SK-N-SH (cell line): ENCODE data around the gene FARSA. TPM values are rescaled to one million over a fixed set of nuclear protein-coding genes. Genes with fewer than 3 reads are reported as not detected.

ENCODE experiments used
- CTCF ChIA-PET: fragments of 300-600, 350-600 bp; formaldehyde crosslinking; extraction: SDS; loops from one replicate; lab custom pipeline; 2021; lab: Yijun Ruan, JAX
- POLR2A ChIA-PET: fragments of 350-600 bp; sonication (Branson Sonifier 250); formaldehyde crosslinking; extraction: SDS; loops from one replicate; lab custom pipeline; 2020; ENCODE audit warnings: antibody characterized with exemption, inconsistent platforms; lab: Yijun Ruan, JAX
- DNase-seq: peaks from one replicate; pipeline ENCODE4 v3.0.0; 2012
- H2AFZ ChIP-seq: fragments of 200-600 bp; sonication (generic); 2 replicates; pipeline ENCODE4 v1.8.1; 2016; ENCODE audit warnings: antibody characterized with exemption, mild to moderate bottlenecking, low read depth
- H3F3A ChIP-seq: fragments of 200-600 bp; sonication (generic); replicated peaks from 2 replicates; pipeline ENCODE3; 2016; ENCODE audit warnings: antibody characterized with exemption, mild to moderate bottlenecking; ENCODE audit not compliant: insufficient read depth
- H3K27ac ChIP-seq, 2 experiments: fragments of 200-500 bp in 1 of 2; fragments of 200-600 bp in 1 of 2; sonication (Bioruptor generic) in 1 of 2; sonication (generic), shearing (Covaris generic) in 1 of 2; 2 replicates each; pipeline versions ENCODE4 v1.5.1 to v1.6.1; 2014 to 2016; ENCODE audit warnings: low read depth in 2 of 2, inconsistent platforms in 1 of 2, low read length in 1 of 2, mild to moderate bottlenecking in 1 of 2, mixed read lengths in 1 of 2
- H3K27me3 ChIP-seq: fragments of 200-600 bp; sonication (generic), shearing (Covaris generic); 2 replicates; pipeline ENCODE4 v1.6.1; 2016; ENCODE audit warnings: mixed run types; ENCODE audit not compliant: insufficient read depth
- H3K36me3 ChIP-seq, 2 experiments: fragments of 200-500 bp in 1 of 2; fragments of 200-600 bp in 1 of 2; sonication (Bioruptor generic) in 1 of 2; sonication (generic) in 1 of 2; replicated peaks in 1 of 2; 2 replicates each; pipeline versions ENCODE3 to v1.5.1; 2014 to 2016; ENCODE audit warnings: low read length in 1 of 2, mild to moderate bottlenecking in 1 of 2; ENCODE audit not compliant: insufficient read depth in 2 of 2, control insufficient read depth in 1 of 2
- H3K4me1 ChIP-seq, 2 experiments: fragments of 200-500 bp in 1 of 2; fragments of 200-600 bp in 1 of 2; sonication (Bioruptor generic) in 1 of 2; sonication (generic), shearing (Covaris generic) in 1 of 2; 2 replicates each; pipeline versions ENCODE4 v1.5.1 to v1.6.1; 2014 to 2016; ENCODE audit warnings: low read depth in 1 of 2, low read length in 1 of 2, mixed run types in 1 of 2; ENCODE audit not compliant: insufficient read depth in 2 of 2, control insufficient read depth in 1 of 2
- H3K4me2 ChIP-seq: fragments of 200-600 bp; sonication (generic), shearing (Covaris generic); 2 replicates; pipeline ENCODE4 v1.6.1; 2017; ENCODE audit warnings: mixed run types
- H3K4me3 ChIP-seq, 2 experiments: fragments of 200-500 bp in 1 of 2; fragments of 200-600 bp in 1 of 2; sonication (Bioruptor generic) in 1 of 2; sonication (generic), shearing (Covaris generic) in 1 of 2; 2 replicates each; pipeline versions ENCODE4 v1.5.1 to v1.8.1; 2014 to 2016; ENCODE audit warnings: low read depth in 2 of 2, inconsistent platforms in 1 of 2, low read length in 1 of 2, mild to moderate bottlenecking in 1 of 2, mixed read lengths in 1 of 2, moderate library complexity in 1 of 2
- H3K79me2 ChIP-seq: fragments of 200-600 bp; sonication (generic); 2 replicates; pipeline ENCODE4 v1.8.1; 2017; ENCODE audit warnings: mild to moderate bottlenecking; ENCODE audit not compliant: insufficient read depth
- H3K9ac ChIP-seq: fragments of 200-600 bp; sonication (generic); 2 replicates; pipeline ENCODE4 v1.6.1; 2017; ENCODE audit warnings: mixed run types
- H3K9me2 ChIP-seq: fragments of 200-600 bp; sonication (generic); 2 replicates; pipeline ENCODE4 v1.6.1; 2017; ENCODE audit warnings: mixed run types
- H3K9me3 ChIP-seq: fragments of 200-600 bp; sonication (generic); 2 replicates; pipeline ENCODE4 v1.6.1; 2017; ENCODE audit warnings: mixed run types, mild to moderate bottlenecking, moderate library complexity
- H4K20me1 ChIP-seq: fragments of 200-600 bp; sonication (generic); 2 replicates; pipeline ENCODE4 v1.6.1; 2017; ENCODE audit warnings: mild to moderate bottlenecking, mixed run types; ENCODE audit not compliant: insufficient read depth
- FOXM1 ChIP-seq: IDR thresholded peaks from 2 replicates; pipeline ENCODE4 v1.4.0; 2012; ENCODE audit warnings: low read depth, mild to moderate bottlenecking
- GABPA ChIP-seq: IDR thresholded peaks from 2 replicates; pipeline ENCODE4 v1.4.0; 2012; ENCODE audit warnings: low read depth, mild to moderate bottlenecking
- GATA2 ChIP-seq: sonication (generic); formaldehyde crosslinking; IDR thresholded peaks from 2 replicates; pipeline ENCODE4 v1.5.0; 2020; ENCODE audit warnings: mild to moderate bottlenecking, missing genetic modification reagents
- MEF2A ChIP-seq: IDR thresholded peaks from 2 replicates; pipeline ENCODE4 v1.4.0; 2012; ENCODE audit warnings: low read depth, borderline replicate concordance
- NFIC ChIP-seq: IDR thresholded peaks from 2 replicates; pipeline ENCODE4 v1.4.0; 2012; ENCODE audit warnings: borderline replicate concordance
- RCOR1 ChIP-seq: fragments of 150-350 bp; IDR thresholded peaks from 2 replicates; pipeline ENCODE4 v1.6.1; 2017; ENCODE audit warnings: antibody characterized with exemption, low read length
- RFX5 ChIP-seq: IDR thresholded peaks from 2 replicates; pipeline ENCODE4 v1.6.1; 2012; ENCODE audit warnings: mild to moderate bottlenecking, improper control_type of control experiment, low read length
- RXRA ChIP-seq: IDR thresholded peaks from 2 replicates; pipeline ENCODE4 v1.4.0; 2012; ENCODE audit warnings: low read depth, mild to moderate bottlenecking, borderline replicate concordance
- SIN3A ChIP-seq: IDR thresholded peaks from 2 replicates; pipeline ENCODE4 v1.6.1; 2012; ENCODE audit warnings: low read depth, mild to moderate bottlenecking, low read length, moderate library complexity, borderline replicate concordance
- SMC3 ChIP-seq: IDR thresholded peaks from 2 replicates; pipeline ENCODE4 v1.6.1; 2012; ENCODE audit warnings: low read depth, low read length, improper control_type of control experiment
- TAF1 ChIP-seq: IDR thresholded peaks from 2 replicates; pipeline ENCODE4 v1.6.1; 2012; ENCODE audit warnings: low read depth, mild to moderate bottlenecking, low read length, moderate library complexity, borderline replicate concordance
- TCF12 ChIP-seq: IDR thresholded peaks from 2 replicates; pipeline ENCODE4 v1.4.0; 2012
- TEAD4 ChIP-seq: IDR thresholded peaks from 2 replicates; pipeline ENCODE4 v1.4.0; 2012; ENCODE audit warnings: mild to moderate bottlenecking, borderline replicate concordance; ENCODE audit not compliant: insufficient read depth
- YY1 ChIP-seq: IDR thresholded peaks from 2 replicates; pipeline ENCODE4 v1.4.0; 2012; ENCODE audit warnings: low read depth, mild to moderate bottlenecking
- WGBS: methylation state at CpG from one replicate; pipeline ENCODE4 v1.1.6; 2017; ENCODE audit warnings: low lambda C conversion rate; 5-methylcytosine and 5-hydroxymethylcytosine counted together
- polyA plus RNA-seq, 3 experiments: library from polyadenylated mRNA; depleted of rRNA; stranded (reverse); fragments of >200 nt; gene quantifications; 2 replicates each; pipeline ENCODE4 v1.2.3, GENCODE V29; 2012
- TF ChIP-seq, protein P1 (sequence below): IDR thresholded peaks from 2 replicates; pipeline ENCODE4 v1.4.0; 2012; ENCODE audit warnings: low read depth, borderline replicate concordance
- TF ChIP-seq, protein P2 (sequence below): fragments of 150-350 bp; IDR thresholded peaks from 2 replicates; pipeline ENCODE4 v1.6.1; 2016; ENCODE audit warnings: mild to moderate bottlenecking, low read depth, low read length
- TF ChIP-seq, protein P3 (sequence below): fragments of 200-600 bp; sonication (generic); IDR thresholded peaks from 2 replicates; pipeline ENCODE4 v1.6.1; 2017; ENCODE audit warnings: antibody characterized with exemption, mild to moderate bottlenecking, moderate library complexity
- TF ChIP-seq, protein P4 (sequence below): IDR thresholded peaks from 2 replicates; pipeline ENCODE4 v1.4.0; 2012; ENCODE audit warnings: low read depth
- TF ChIP-seq, protein P5 (sequence below): IDR thresholded peaks from 2 replicates; pipeline ENCODE4 v1.4.0; 2012; ENCODE audit warnings: low read depth, borderline replicate concordance
- TF ChIP-seq, protein P6 (sequence below): IDR thresholded peaks from 2 replicates; pipeline ENCODE4; 2012

FARSA gene
- polyA plus RNA-seq, 1 of the 3 experiments (the other 2 are of a cell fraction): 170 TPM

DNA sequence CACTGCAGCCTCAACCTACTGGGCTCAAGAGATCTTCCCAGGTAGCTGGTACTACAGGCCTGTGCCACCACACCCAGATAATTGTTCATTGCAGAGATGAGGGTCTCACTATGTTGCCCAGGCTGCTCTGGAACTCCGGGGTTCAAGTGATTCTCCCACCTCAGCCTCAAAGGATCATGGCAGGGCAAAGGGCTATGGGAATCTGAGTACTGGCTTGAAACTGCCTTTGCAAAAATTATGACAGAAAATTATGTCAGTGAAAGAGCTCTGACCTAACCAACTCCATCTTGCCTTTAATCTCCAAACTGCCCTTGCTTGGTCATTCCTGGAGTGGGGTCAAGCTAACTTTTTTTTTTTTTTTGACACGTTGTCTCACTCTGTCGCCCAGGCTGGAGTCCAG, 50.9 kb downstream of the FARSA start:
- no peaks in the 10 kb centered on the region for H4K20me1 ChIP-seq
- H3K9me2 ChIP-seq: no peaks in the 10 kb centered on the region
- no peak overlapping the region for H3K4me3 ChIP-seq
- H3K36me3 ChIP-seq: peaks cover 0 to 3% of the 10 kb centered on the region in 2 experiments
- ChIA-PET POLR2A (interaction anchor here (0.6 to 3.0 kb wide), 3 partner anchors 8 to 82 kb away, joined by 4 to 21 read pairs (median 4); partner anchors contain the start of gene GCDH), CTCF (interaction anchor here (0.7 to 5.4 kb wide), 8 partner anchors 25 to 211 kb away, joined by 3 to 28 read pairs (median 3); partner anchors contain the start of gene FARSA)
- peaks cover 6% of the 10 kb centered on the region for H3F3A ChIP-seq
- H3K9me3 ChIP-seq: no peaks in the 10 kb centered on the region
- no peak overlapping the region for H3K27ac ChIP-seq
- DNase-seq: no peak
- no peak overlapping the region for H2AFZ ChIP-seq
- no peak overlapping the region for H3K4me2 ChIP-seq
- WGBS: 79% methylated on average over 3 of the region's 3 CpGs
- H3K4me1 ChIP-seq: peaks cover 0 to 9% of the 10 kb centered on the region in 2 experiments; a peak in 1 of 4 replicates
- H3K79me2 ChIP-seq: no peaks in the 10 kb centered on the region
- H3K9ac ChIP-seq: no peak overlapping the region
- TF ChIP-seq, protein P1, sequence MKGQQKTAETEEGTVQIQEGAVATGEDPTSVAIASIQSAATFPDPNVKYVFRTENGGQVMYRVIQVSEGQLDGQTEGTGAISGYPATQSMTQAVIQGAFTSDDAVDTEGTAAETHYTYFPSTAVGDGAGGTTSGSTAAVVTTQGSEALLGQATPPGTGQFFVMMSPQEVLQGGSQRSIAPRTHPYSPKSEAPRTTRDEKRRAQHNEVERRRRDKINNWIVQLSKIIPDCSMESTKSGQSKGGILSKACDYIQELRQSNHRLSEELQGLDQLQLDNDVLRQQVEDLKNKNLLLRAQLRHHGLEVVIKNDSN: no peak
- TF ChIP-seq RXRA (no peak), TAF1 (no peak), SMC3 (no peak), TEAD4 (no peak), RFX5 (no peak), RCOR1 (no peak), MEF2A (no peak), TCF12 (no peak), GATA2 (CRISPR knock-in tag) (no peak), NFIC (no peak), FOXM1 (no peak), GABPA (no peak), YY1 (no peak), SIN3A (no peak)
- TF ChIP-seq, protein P2, sequence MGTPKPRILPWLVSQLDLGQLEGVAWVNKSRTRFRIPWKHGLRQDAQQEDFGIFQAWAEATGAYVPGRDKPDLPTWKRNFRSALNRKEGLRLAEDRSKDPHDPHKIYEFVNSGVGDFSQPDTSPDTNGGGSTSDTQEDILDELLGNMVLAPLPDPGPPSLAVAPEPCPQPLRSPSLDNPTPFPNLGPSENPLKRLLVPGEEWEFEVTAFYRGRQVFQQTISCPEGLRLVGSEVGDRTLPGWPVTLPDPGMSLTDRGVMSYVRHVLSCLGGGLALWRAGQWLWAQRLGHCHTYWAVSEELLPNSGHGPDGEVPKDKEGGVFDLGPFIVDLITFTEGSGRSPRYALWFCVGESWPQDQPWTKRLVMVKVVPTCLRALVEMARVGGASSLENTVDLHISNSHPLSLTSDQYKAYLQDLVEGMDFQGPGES: no peak
- TF ChIP-seq, protein P3, sequence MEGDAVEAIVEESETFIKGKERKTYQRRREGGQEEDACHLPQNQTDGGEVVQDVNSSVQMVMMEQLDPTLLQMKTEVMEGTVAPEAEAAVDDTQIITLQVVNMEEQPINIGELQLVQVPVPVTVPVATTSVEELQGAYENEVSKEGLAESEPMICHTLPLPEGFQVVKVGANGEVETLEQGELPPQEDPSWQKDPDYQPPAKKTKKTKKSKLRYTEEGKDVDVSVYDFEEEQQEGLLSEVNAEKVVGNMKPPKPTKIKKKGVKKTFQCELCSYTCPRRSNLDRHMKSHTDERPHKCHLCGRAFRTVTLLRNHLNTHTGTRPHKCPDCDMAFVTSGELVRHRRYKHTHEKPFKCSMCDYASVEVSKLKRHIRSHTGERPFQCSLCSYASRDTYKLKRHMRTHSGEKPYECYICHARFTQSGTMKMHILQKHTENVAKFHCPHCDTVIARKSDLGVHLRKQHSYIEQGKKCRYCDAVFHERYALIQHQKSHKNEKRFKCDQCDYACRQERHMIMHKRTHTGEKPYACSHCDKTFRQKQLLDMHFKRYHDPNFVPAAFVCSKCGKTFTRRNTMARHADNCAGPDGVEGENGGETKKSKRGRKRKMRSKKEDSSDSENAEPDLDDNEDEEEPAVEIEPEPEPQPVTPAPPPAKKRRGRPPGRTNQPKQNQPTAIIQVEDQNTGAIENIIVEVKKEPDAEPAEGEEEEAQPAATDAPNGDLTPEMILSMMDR: no peak
- TF ChIP-seq, protein P4, sequence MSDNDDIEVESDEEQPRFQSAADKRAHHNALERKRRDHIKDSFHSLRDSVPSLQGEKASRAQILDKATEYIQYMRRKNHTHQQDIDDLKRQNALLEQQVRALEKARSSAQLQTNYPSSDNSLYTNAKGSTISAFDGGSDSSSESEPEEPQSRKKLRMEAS: no peak
- TF ChIP-seq, protein P5, sequence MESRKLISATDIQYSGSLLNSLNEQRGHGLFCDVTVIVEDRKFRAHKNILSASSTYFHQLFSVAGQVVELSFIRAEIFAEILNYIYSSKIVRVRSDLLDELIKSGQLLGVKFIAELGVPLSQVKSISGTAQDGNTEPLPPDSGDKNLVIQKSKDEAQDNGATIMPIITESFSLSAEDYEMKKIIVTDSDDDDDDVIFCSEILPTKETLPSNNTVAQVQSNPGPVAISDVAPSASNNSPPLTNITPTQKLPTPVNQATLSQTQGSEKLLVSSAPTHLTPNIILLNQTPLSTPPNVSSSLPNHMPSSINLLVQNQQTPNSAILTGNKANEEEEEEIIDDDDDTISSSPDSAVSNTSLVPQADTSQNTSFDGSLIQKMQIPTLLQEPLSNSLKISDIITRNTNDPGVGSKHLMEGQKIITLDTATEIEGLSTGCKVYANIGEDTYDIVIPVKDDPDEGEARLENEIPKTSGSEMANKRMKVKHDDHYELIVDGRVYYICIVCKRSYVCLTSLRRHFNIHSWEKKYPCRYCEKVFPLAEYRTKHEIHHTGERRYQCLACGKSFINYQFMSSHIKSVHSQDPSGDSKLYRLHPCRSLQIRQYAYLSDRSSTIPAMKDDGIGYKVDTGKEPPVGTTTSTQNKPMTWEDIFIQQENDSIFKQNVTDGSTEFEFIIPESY: no peak
- TF ChIP-seq, protein P6, sequence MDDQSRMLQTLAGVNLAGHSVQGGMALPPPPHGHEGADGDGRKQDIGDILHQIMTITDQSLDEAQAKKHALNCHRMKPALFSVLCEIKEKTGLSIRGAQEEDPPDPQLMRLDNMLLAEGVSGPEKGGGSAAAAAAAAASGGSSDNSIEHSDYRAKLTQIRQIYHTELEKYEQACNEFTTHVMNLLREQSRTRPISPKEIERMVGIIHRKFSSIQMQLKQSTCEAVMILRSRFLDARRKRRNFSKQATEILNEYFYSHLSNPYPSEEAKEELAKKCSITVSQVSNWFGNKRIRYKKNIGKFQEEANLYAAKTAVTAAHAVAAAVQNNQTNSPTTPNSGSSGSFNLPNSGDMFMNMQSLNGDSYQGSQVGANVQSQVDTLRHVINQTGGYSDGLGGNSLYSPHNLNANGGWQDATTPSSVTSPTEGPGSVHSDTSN: no peak
- TF ChIP-seq, all 33 proteins: peak for 0
- H3K27me3 ChIP-seq: peaks cover 11% of the 10 kb centered on the region; the same call in 1 of the 2 replicates
